CD4-positive, CD25-positive, alpha-beta regulatory T cell (primary cell): ENCODE measurements around the gene MEIOB. TPM values are rescaled to one million over a fixed set of nuclear protein-coding genes. Genes with fewer than 3 reads are reported as not detected.

Experiments
- ATAC-seq, 2 donors: fragments of 150-1000 bp; cut with Tn5 transposase; one replicate each; pipeline ENCODE4 v1.10.0; 2021; ENCODE audit warnings: low read depth in 2 of 2, moderate number of reproducible peaks in 2 of 2, moderate library complexity in 1 of 2
- DNase-seq, 3 donors: peaks; one replicate each; pipeline versions ENCODE4 v3.0.0 to v3.0.0-alpha.2; 2012 to 2022; ENCODE audit warnings: mixed read lengths in 1 of 3
- H3K27ac ChIP-seq: one replicate; pipeline ENCODE4 v1.7.0; 2013; ENCODE audit warnings: mild to moderate bottlenecking, low read length; ENCODE audit not compliant: insufficient read depth, poor library complexity, severe bottlenecking
- H3K27me3 ChIP-seq: one replicate; pipeline ENCODE4 v1.7.0; 2013; ENCODE audit warnings: low read length; ENCODE audit not compliant: control insufficient read depth, insufficient read depth
- H3K36me3 ChIP-seq: one replicate; pipeline ENCODE4 v1.7.0; 2013; ENCODE audit warnings: mild to moderate bottlenecking, low read length, moderate library complexity; ENCODE audit not compliant: control insufficient read depth, insufficient read depth
- H3K4me1 ChIP-seq: 2 replicates; pipeline ENCODE4 v1.7.0; 2013; ENCODE audit warnings: mild to moderate bottlenecking, low read length; ENCODE audit not compliant: insufficient read depth, control insufficient read depth, poor library complexity, severe bottlenecking
- H3K4me3 ChIP-seq: one replicate; pipeline ENCODE4 v1.7.0; 2013; ENCODE audit warnings: low read depth, mild to moderate bottlenecking, low read length, moderate library complexity
- H3K9me3 ChIP-seq, 2 experiments: 1 replicate in 1 of 2; 2 replicates in 1 of 2; pipeline ENCODE4 v1.7.0; 2013; ENCODE audit warnings: low read length in 2 of 2, mild to moderate bottlenecking in 1 of 2, moderate library complexity in 1 of 2; ENCODE audit not compliant: control insufficient read depth in 2 of 2
- H3K27ac Mint-ChIP-seq, 3 donors: one replicate each; pipeline ENCODE4 v1.8.0; 2020 to 2022; ENCODE audit warnings: mild to moderate bottlenecking in 3 of 3, mixed read lengths in 3 of 3, moderate library complexity in 2 of 3
- H3K27me3 Mint-ChIP-seq: one replicate; pipeline ENCODE4 v1.8.0; 2022; ENCODE audit warnings: mild to moderate bottlenecking, mixed read lengths
- H3K36me3 Mint-ChIP-seq: one replicate; pipeline ENCODE4 v1.8.0; 2020; ENCODE audit warnings: mixed read lengths
- H3K4me1 Mint-ChIP-seq, 4 donors: one replicate each; pipeline ENCODE4 v1.8.0; 2020 to 2022; ENCODE audit warnings: mixed read lengths in 4 of 4, mild to moderate bottlenecking in 1 of 4
- H3K4me3 Mint-ChIP-seq, 4 donors: one replicate each; pipeline ENCODE4 v1.8.0; 2020 to 2022; ENCODE audit warnings: mild to moderate bottlenecking in 4 of 4, mixed read lengths in 4 of 4, moderate library complexity in 3 of 4
- H3K9me3 Mint-ChIP-seq, 7 donors: one replicate each; pipeline ENCODE4 v1.8.0; 2020 to 2022; ENCODE audit warnings: mixed read lengths in 7 of 7, mild to moderate bottlenecking in 3 of 7, moderate library complexity in 2 of 7
- polyA plus RNA-seq, 4 donors: library from polyadenylated mRNA; unstranded; fragments of 300-500 nt; fragmentation: Illumina TruSeq; gene quantifications; one replicate each; pipeline ENCODE4 v1.2.3, GENCODE V29; 2021
- total RNA-seq: library from RNA; stranded (reverse); gene quantifications from one replicate; pipeline ENCODE4 v1.2.3, GENCODE V29; 2022

MEIOB gene
- total and polyA plus RNA-seq, 5 donors from 2014 or later: not detected

GRCh38 chr16:1851793-1852192 is 20.2 kb downstream of the MEIOB start:
- Histone ChIP-seq H3K27ac (no peak overlapping the region), H3K36me3 (no peaks in the 10 kb centered on the region), H3K27me3 (no peaks in the 10 kb centered on the region), H3K4me1 (no peaks in the 10 kb centered on the region), H3K9me3 (no peaks in the 10 kb centered on the region), H3K4me3 (no peak overlapping the region)
- Mint-ChIP-seq H3K27me3 (peaks cover 25% of the 10 kb centered on the region), H3K4me3 (no peak overlapping the region), H3K4me1 (peaks cover 0 to 17% (median 8%) of the 10 kb centered on the region in 4 donors), H3K27ac (no peak overlapping the region), H3K9me3 (no peaks in the 10 kb centered on the region), H3K36me3 (no peaks in the 10 kb centered on the region)
- ATAC-seq (no peak), DNase-seq (no peak)

- Histone ChIP-seq H3K27ac (no peak overlapping the region), H3K9me3 (no peaks in the 10 kb centered on the region), H3K4me1 (no peaks in the 10 kb centered on the region), H3K27me3 (no peaks in the 10 kb centered on the region), H3K36me3 (no peaks in the 10 kb centered on the region), H3K4me3 (no peak overlapping the region)
- Mint-ChIP-seq H3K36me3 (no peaks in the 10 kb centered on the region), H3K4me3 (no peak overlapping the region), H3K9me3 (no peaks in the 10 kb centered on the region), H3K27ac (no peak overlapping the region), H3K4me1 (peaks cover 0 to 17% (median 8%) of the 10 kb centered on the region in 4 donors), H3K27me3 (peaks cover 30% of the 10 kb centered on the region)
- ATAC-seq (no peak), DNase-seq (no peak)
Measured at GRCh38 chr16:1850981-1851380, 21.0 kb downstream of the MEIOB start.

GRCh38 chr16:1846416-1846815 is 25.5 kb downstream of the MEIOB start:
- Mint-ChIP-seq H3K4me3 (no peak overlapping the region), H3K9me3 (no peaks in the 10 kb centered on the region), H3K27me3 (peaks cover 19% of the 10 kb centered on the region), H3K27ac (no peak overlapping the region), H3K4me1 (no peaks in the 10 kb centered on the region), H3K36me3 (no peaks in the 10 kb centered on the region)
- Histone ChIP-seq H3K27ac (no peak overlapping the region), H3K27me3 (no peaks in the 10 kb centered on the region), H3K9me3 (no peaks in the 10 kb centered on the region), H3K4me1 (no peaks in the 10 kb centered on the region), H3K36me3 (no peaks in the 10 kb centered on the region), H3K4me3 (no peak overlapping the region)
- DNase-seq: no peak
- ATAC-seq: no peak

GRCh38 chr16:1845985-1846384 is 26.0 kb downstream of the MEIOB start:
- H3K4me1 ChIP-seq: no peaks in the 10 kb centered on the region
- no peaks in the 10 kb centered on the region for H3K4me1 Mint-ChIP-seq
- no peaks in the 10 kb centered on the region for H3K9me3 ChIP-seq
- no peaks in the 10 kb centered on the region for H3K36me3 ChIP-seq
- no peak overlapping the region for H3K27ac Mint-ChIP-seq
- no peaks in the 10 kb centered on the region for H3K36me3 Mint-ChIP-seq
- H3K4me3 ChIP-seq: no peak overlapping the region
- H3K4me3 Mint-ChIP-seq: no peak overlapping the region
- no peak overlapping the region for H3K27ac ChIP-seq
- H3K27me3 Mint-ChIP-seq: peaks cover 18% of the 10 kb centered on the region
- ATAC-seq: no peak
- no peaks in the 10 kb centered on the region for H3K27me3 ChIP-seq
- no peaks in the 10 kb centered on the region for H3K9me3 Mint-ChIP-seq
- no peak for DNase-seq

GRCh38 chr16:1839554-1839953 is 32.4 kb downstream of the MEIOB start:
- Histone ChIP-seq H3K36me3 (no peaks in the 10 kb centered on the region), H3K27ac (no peak overlapping the region), H3K4me3 (no peak overlapping the region), H3K27me3 (no peaks in the 10 kb centered on the region), H3K9me3 (no peaks in the 10 kb centered on the region), H3K4me1 (no peaks in the 10 kb centered on the region)
- ATAC-seq: no peak
- no peak overlapping the region for H3K4me3 Mint-ChIP-seq
- H3K27me3 Mint-ChIP-seq: no peaks in the 10 kb centered on the region
- no peak overlapping the region for H3K27ac Mint-ChIP-seq
- no peaks in the 10 kb centered on the region for H3K9me3 Mint-ChIP-seq
- no peak for DNase-seq
- no peaks in the 10 kb centered on the region for H3K36me3 Mint-ChIP-seq
- H3K4me1 Mint-ChIP-seq: no peaks in the 10 kb centered on the region

- Mint-ChIP-seq H3K36me3 (peaks cover 6% of the 10 kb centered on the region), H3K4me1 (peaks cover 5 to 17% (median 6%) of the 10 kb centered on the region in 4 donors), H3K9me3 (no peaks in the 10 kb centered on the region), H3K27ac (no peak overlapping the region), H3K27me3 (no peaks in the 10 kb centered on the region), H3K4me3 (no peak overlapping the region)
- ATAC-seq: no peak
- H3K27ac ChIP-seq: no peak overlapping the region
- DNase-seq: no peak
- H3K9me3 ChIP-seq: no peaks in the 10 kb centered on the region
- peaks cover 5% of the 10 kb centered on the region for H3K4me1 ChIP-seq
- no peaks in the 10 kb centered on the region for H3K27me3 ChIP-seq
- H3K4me3 ChIP-seq: no peak overlapping the region
- no peaks in the 10 kb centered on the region for H3K36me3 ChIP-seq
Measured at GRCh38 chr16:1834096-1834495, 37.9 kb downstream of the MEIOB start.

- Mint-ChIP-seq H3K36me3 (peaks cover 6% of the 10 kb centered on the region), H3K27ac (no peak overlapping the region), H3K4me3 (no peak overlapping the region), H3K4me1 (peaks cover 10 to 27% (median 15%) of the 10 kb centered on the region in 4 donors), H3K27me3 (no peaks in the 10 kb centered on the region), H3K9me3 (no peaks in the 10 kb centered on the region)
- DNase-seq: no peak
- Histone ChIP-seq H3K4me1 (peaks cover 14% of the 10 kb centered on the region), H3K27me3 (no peaks in the 10 kb centered on the region), H3K27ac (no peak overlapping the region), H3K9me3 (no peaks in the 10 kb centered on the region), H3K36me3 (no peaks in the 10 kb centered on the region), H3K4me3 (no peak overlapping the region)
- ATAC-seq: no peak
Measured at GRCh38 chr16:1832838-1833454, 39.0 kb downstream of the MEIOB start.
